ENCODE results near the gene PTPN7. TPM values are rescaled to one million over a fixed set of nuclear protein-coding genes. Genes with fewer than 3 reads are reported as not detected.
"Not testable (repeated sequence)": the region's sequence is repeated elsewhere in the genome, so short reads cannot be mapped to it uniquely, and the experiment has no call there.

Gene PTPN7
- total RNA-seq, 1 experiment from 2014 or later, result 0.12 TPM

DNA sequence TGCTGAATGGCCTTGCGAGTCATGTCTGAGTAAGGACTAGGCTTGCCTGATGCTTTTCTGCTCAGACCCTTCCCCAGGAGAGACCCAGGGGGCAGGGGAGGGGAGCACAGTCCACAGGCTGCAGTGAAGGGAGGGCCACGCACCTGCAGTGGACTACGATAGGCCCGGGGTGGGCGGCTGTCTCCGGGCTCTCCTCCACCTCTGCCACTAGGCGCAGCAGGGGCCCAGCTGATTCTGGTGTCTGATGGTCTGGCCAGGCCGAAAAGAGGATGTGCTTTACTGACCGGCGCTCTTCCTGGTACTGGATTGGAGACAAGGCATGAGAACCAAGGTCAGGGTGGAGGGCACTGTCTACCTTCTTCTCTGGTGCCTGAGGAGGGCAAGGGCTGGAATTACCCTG is 8.0 kb downstream of the PTPN7 start:
- no peak for DNase-seq (ENCODE audit: low spot score)

DNA sequence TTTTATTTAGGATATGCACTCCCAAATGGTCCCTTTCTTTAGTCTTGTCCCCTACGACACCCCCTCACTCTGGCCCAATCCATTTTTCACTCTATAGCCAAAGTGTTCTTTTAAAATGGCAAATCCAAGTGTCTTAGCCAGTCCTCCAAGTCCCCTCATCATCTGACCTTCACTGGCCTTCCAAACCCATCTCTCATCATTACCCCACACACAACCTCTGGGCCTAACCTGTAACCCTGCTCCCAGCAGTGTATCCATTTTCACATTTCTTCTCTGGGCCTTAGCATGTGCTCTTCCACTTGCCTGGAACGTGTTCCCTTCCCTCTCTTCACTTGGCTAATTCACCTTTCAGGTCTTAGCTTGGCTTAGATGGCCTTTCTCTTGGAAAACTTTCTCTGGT is 9.4 kb downstream of the PTPN7 start:
- no peak for DNase-seq (ENCODE audit: low spot score)

DNA sequence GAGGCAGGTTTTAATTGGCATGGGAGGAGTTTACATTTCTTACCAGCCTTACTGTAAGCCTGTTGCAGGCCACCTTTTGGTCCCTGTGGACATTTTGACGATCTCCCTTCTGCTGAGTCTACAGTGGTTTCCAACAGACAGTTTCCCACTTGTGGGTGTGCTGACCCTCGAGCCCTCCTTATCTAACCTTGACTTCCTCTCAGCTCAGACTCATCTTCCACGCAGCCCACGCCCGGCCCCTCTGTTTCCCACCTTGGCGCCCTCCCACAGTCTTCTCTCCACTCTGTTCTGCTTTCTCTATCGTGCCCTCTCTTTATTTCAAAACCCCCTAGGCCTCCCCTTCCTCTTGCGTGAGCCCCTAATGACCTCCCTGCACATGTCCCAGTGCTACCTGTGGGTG is 9.8 kb downstream of the PTPN7 start:
- no peak for DNase-seq (ENCODE audit: low spot score)

DNA sequence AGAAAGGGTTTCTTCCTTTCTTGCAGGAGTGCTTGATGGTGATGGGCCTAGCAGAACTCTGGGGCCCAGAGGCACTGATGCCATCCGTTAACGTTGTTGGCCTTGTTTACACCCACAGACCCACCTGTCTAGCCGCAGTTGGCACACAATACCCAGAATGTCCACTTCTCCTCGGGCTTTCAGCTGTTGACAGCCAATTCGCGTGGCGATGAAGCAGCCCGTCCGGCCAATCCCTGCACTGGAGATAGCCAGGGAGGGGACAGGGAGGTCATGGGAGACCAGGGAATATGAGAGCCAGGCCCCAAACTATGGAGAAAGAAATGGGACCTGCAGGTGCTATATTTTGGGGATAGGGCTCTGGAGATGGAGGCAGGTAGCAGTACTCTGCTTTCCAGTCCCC is 10.2 kb downstream of the PTPN7 start:
- DNase-seq (ENCODE audit: low spot score), result no peak

DNA sequence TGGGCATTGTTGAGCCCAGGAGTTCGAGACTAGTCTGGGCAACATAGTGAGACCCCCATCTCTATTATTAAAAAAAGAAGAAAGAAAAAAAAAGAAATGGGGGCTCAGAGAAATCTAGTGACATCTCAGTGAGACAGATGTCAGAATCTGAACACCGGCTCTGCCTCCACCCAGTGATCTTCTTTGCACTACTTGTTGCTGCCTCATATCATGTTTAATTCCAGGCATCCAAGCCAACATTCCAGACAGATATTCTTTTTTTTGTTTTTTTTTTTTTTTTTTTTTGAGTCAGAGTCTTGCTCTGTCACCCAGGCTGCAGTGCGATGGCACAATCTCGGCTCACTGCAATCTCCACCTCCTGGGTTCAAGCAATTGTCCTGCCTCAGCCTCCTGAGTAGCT is 10.8 kb downstream of the PTPN7 start:
- DNase-seq (ENCODE audit: low spot score), result no peak

DNA sequence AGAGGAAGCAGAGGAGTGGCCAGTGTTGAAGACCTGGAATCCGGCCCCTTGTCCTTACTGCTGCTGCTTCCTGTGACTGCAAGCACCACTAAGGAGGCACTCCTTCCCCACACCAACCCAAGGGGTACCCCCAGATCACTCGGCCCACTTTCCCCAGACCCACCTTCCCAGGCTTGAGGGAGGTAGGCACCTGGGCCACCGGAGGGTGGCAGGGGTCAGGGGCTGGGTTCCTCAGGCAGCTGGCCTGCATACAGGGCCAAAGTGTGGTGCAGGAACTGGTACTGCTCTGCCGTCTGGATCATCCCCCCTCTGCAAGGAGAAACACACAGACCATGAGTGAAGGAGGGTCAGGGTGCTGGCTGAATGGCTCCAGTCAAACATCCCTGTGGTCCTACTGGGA is 12.0 kb downstream of the PTPN7 start:
- DNase-seq (ENCODE audit: low spot score), result no peak

DNA sequence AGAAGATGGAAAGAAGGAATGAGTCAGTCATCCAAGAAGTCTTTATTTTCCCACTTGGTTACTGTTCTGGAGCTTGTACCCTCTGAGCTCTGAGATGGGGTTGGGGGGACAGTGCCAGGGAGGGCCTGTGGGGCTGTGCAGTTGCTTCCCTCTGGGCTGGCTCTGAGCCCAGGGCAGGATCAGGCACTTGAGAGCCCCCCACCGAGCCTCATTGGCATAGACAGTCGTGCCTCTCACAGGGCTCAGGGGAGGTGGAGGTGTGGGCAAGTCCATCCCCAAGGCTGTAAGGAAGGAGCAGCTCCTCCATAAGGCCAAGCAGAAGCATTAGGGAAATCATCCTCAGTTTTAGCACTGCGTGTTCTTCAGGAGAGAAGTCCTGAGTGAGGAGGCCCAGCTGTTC is 13.4 kb downstream of the PTPN7 start:
- DNase-seq (ENCODE audit: low spot score), result no peak

DNA sequence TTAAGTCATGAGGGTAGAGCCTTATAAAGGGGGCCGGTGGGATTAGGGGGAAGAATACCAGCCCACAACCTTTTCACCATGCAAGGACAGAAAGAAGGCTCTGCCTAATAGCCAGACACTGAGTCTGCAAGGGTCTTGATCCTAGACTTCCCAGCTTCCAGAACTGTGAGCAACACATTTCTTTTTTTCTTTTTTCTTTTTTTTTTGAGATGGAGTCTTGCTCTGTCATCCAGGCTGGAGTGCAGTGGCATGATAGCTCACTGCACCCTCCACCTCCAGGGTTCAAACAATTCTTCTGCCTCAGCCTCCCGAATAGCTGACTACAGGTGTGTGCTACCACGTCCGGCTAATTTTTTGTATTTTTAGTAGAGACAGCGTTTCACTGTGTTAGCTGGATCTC is 14.1 kb downstream of the PTPN7 start:
- DNase-seq (ENCODE audit: low spot score), result no peak

DNA sequence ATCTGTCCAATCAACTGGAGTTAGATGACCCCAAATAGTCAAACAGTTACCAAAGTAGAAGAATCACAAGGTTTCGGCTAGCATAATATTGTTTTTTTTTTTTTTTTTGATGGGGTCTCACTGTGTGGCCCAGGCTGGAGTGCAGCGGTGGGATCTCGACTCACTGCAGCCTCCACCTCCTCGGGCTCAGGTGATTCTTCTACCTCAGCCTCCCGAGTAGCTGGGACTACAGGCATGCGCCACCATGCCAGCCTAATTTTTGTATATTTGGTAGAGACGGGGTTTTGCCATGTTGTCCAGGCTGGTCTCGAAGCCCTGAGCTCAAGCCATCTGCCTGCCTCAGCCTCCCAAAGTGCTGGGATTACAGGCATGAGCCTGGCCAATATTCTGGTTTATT is 14.7 kb downstream of the PTPN7 start:
- DNase-seq (ENCODE audit: low spot score), result not testable (repeated sequence)

DNA sequence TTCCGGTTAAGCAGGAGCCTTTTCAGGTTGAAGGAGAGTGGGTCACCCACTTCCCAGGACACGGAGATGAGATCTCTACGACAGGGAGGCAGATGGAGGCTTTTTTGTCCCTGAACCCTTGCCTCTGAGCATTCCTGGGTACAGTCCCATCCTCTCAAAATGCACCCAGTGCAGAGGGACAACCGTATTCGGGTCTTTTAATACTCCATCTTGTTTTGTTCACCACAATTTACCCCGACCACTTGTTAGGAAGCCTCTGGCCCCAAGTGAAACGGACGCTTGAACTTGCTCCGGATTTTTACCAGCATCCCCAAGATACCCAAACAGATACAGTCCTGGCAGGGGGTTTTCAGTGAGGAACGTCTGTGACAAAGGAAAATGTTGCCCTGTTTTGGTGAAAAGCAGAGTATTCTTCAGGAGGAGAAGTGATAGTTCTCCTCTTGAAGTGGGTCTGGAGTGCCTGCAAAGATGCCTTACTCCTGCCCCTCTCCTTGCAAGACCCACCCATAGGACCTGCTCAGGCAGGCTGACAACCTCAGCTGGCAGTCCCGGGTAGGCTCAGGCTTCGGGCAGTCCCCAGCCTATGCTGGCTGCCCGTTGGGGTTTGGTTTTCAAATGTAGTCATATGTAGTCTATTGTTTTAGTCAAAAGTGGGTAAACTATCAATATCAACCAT is 15.2 kb downstream of the PTPN7 start:
- no peak for DNase-seq (ENCODE audit: low spot score)

DNA sequence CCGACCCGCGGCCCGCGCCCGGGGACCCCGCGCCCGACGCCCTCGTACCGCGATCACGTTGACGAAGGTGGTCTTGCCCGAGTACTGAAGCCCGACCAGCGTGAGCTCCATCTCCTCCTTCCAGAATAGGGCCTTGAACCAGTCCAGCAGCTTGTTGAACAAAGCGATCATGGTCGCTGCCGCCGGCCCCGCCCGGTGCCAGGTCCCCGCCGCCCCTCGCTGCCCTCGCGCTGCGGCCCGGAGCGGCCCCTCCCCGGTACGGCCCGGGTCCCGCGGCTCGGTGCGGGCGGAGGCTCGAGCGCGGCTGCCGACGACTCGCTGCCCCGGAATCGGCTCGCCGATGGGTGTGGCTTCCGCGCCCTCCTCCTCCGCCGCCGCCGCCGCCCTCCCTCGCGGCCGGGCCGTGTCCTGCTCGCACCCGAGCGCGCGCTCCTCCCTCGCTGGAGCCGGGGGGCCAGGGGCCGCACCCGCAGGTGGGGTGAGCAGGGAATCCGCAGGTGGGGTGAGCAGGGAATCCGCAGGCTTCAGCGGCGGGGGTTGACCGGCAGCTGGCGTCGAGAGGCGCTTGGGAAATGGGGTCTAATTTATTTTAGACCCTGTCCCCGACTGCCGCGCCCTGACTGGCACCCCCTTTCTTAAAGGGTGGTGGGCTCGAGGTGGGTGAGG is 15.9 kb downstream of the PTPN7 start, which contains the start of gene ARL8A:
Gene ARL8A (minus strand): TSS at position 336 of the 666 bp plus-strand sequence. CDS start 165 bp downstream, at position 171.
- DNase-seq (ENCODE audit: low spot score), result no peak

DNA sequence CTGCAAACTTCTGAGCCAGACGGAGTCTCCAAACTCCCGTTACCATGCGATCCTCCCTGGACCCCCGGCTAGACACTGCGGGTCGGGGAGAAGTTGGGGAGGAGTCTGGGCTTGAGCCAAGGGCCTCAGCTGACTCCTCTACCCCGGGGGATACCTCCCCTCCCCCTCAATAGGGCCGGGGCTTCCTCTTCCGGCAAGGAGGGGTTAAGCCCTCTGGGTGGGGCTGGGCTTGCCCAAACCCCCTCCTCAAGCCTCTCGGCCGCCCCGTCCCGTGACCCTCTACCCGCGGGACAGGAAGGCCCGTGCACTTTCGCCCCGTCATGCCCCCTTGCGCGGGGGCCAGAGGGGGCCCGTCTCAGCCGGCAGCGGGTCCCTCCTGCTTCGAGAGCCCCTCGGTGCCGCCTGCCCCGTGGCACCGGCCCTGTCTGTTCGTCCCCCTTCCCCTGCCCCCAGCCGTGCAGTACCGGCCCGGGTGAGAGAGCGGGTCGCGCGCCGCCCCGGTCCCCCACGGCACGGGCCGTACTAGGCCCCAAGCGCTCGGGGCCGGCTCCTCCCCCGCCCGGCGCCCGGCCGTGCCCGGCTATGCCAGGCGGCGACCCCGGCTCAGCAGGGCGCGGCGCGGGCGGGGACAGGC is 16.5 kb downstream of the PTPN7 start:
- DNase-seq (ENCODE audit: low spot score), result no peak

DNA sequence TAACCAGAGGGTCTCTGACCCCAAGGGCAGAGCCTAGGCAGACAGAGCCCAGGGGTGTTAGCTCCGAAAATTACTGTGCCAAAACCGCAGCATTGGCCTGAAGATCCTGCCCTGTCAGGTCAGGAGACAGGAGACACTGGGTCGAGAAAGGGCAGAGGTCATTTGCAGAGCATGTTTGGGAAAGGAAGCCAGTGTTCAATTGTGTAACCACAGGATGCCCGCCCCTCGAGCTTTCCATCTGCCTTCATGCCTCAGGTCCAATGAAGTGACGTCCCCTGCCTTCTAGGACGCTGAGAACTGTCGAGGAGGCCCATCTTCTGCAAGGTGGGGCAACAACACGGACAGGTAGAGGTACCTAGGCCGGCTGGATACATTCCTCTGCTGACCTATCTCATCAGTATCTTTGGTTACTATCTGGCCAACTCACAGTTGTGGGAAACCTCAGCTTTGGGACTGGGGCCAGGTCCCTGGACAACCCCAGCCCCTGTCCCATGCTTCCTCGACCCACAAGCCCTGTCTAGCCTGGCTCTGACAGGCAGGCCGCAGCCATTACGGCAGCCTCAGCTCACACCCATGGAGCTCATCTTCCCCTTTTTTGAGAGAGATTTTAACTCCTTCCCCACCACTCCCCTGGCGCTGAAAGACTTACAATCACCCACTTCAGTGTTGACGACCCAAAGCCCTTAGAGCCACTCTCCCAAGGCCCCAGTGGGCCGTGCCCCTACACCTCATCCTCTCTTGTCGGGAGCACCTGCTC is 17.2 kb downstream of the PTPN7 start:
- DNase-seq (ENCODE audit: low spot score), result no peak

DNA sequence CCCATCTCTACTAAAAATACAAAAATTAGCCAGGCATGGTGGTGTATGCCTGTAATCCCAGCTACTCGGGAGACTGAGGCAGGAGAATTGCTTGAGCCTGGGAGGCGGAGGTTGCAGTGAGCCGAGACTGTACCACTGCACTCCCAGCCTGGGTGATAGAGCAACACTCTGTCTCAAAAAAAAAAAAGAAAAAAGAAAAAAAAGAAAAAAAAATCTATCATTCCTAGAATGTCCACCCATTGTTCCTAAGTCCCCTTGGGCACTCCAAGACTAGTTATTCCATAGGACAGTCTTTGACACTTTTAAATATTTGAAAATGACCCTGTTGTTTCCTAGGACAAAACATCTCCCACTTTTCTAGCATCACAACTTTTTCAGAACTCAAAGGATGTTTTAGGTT is 18.9 kb downstream of the PTPN7 start:
- not testable (repeated sequence) for DNase-seq (ENCODE audit: low spot score)

DNA sequence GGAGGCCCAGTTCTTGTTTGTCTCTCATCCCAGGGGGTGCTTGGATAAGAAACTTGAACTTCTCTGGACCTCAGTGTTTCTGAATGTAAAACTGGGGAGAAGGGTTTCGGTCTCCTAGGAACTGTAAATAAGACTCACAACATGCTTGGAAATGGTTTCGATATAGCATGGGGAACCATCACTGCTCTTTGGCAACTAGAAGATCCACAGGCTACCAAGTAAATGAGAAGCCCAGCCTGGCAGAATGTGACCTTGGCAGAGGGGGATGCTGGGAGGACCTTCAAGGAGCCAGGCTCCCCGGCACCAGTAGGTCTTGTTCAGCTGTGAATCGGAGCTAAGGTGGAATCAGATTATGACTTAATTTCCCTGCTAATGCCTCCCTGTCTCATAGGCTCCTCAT is 19.6 kb downstream of the PTPN7 start:
- DNase-seq (ENCODE audit: low spot score), result no peak

DNA sequence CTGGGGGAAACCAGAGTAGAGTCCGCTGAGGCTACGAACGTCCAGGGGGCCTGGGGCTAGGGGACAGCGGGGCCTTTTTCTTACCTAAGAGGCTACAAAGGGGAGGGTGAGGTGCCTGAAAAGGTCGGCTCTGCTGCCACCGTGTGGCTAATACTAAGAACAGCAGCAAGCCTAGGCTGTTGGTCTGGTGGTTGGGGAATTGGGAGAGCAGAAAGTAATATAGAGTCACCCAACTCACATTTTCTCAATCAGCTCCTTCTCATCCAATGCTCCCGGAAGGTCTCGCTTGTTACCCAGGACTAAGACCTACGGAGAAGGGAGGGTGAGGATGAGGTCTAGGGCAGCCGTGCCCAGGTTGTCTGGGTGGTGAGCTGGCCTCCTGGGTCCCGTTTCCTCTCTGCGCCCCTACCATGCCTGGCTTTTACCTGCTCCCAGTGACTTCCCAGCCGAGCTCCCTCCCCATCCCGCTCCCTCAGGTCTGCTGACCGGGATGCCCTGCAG is 25.1 kb downstream of the PTPN7 start:
- peak; percentile 53 for DNase-seq (ENCODE audit: low spot score)

DNA sequence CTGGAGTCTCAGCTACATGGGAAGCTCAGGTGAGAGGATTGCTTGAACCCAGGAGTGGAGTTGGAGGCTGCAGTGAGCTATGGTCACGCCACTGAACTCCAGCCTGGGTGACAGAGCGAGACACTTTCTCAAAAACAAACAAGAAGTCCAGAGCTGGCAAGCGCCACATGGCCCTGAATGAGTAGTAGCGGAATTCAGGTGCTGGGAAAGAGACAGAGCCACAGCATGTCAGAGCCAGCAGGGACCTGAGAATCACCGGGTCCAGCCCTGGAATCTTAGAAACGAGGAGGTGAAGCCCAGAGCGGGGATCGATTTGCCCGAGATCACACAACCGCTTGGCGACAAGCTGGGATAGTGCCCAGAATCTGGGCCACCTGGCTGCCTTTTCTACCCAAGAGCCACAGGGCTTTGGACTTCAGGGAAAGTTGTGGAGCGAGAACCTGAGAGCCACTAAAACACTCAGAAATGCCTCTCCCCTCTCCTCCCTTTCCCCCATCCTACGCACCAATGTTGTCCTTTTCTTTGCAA is 25.7 kb downstream of the PTPN7 start:
- no peak for DNase-seq (ENCODE audit: low spot score)

DNA sequence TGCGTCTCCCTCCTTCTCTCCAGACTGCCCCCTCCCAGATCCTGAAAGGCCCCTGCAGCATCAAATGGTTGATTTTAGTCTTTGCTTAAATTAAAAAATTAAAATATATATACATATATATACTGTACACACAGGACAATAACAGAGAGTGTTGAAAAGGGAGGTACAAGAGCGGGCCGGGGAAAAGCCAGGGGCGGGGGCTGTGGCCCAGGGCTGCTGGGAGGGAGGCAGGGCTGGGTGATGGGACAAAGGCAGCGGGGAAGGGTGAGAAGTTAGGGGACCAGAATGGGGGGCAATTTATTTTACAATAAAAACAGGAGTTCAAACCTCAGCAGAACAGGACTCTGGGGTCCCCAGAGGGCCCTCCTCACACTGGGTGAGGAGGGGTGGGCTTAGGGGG is 26.4 kb downstream of the PTPN7 start:
- no peak for DNase-seq (ENCODE audit: low spot score)

DNA sequence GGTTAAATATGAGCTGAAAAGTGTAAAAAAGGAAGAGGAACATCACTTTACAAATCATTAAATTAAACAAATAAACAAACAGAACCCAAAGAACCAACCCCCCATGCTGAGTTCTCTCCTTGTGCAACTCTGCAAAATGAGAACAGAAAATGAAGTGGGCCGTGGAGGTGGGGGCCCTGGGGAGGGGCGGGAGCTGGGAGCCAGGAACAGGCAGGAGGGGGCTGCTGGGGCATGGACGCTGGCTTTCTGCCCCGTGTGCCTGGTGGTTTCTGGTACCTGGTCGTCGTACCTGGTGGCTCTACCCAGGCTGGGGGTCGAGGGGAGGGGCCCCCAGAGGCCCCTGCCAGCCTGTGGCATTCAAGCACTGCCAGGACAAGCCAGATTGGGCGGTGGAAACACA is 26.9 kb downstream of the PTPN7 start:
- no peak for DNase-seq (ENCODE audit: low spot score)

DNA sequence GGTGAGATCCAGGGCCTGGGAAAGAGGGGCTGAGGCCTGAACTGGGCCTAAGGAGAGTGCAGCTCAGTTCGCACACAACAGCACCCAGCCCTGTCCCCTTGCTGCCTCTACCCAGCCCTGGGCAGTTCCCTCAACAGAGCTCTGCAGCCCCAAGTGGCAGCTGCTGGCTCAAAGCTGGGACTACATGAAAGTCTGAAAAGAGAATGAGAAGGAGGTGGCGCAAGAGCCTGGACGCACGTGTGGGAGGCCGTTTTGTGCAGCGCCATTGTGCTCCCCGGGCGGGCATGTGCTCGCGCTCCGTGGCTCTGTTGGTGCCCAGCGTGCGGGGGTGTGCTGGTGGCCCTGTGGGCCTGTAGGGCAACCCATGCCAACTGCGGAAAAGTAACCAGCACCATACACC is 27.4 kb downstream of the PTPN7 start:
- no peak for DNase-seq (ENCODE audit: low spot score)

DNA sequence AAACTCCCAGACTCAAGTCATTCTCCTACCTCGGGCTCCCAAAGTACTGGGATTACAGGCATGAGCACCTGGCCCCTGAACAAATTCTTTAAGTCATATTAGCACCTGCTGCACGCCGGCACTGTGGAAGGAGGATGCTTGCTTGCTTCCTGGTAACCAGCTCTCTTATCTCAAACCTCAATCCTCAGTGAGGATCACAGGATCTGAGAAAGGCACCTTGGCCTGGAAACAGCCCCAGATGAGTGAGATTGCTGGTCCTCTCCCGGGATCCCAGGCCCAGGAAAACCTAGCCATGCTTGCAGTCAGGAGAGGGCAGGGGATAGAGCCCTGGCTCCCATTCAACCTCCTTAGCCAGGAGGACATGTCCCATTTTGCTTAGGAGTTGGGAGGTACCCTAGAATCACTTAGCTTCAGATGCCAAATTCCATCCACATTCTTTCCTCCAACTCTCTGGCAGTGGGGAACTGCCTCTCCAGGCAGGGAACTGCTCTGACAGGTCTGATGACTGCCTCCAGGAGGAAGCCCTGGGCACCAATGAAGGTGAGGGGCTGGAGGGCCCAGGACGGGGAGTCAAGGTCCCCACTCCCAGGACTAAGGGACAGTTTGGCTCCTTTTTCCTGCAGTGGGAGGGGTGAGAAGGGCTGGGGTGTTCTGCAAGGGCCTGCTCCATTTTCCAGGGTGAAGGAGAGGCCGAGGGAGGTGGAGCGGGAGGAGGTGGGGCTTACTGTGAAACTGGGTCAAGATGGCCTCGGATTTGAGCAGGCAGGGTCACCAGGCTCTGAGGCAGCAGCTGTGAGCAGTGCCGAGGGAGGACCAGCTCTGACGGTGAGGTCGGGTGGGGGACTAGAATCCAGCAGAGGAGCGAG is 28.2 kb downstream of the PTPN7 start:
- DNase-seq (ENCODE audit: low spot score), result no peak

Data from H4 (cell line).